ENCODE data around the gene HTR4. TPM values are rescaled to one million over a fixed set of nuclear protein-coding genes. Genes with fewer than 3 reads are reported as not detected.

The HTR4 gene
- total RNA-seq, 3 donors from 2014 or later: 15.0 to 18.8 (median 17.3) TPM

DNA sequence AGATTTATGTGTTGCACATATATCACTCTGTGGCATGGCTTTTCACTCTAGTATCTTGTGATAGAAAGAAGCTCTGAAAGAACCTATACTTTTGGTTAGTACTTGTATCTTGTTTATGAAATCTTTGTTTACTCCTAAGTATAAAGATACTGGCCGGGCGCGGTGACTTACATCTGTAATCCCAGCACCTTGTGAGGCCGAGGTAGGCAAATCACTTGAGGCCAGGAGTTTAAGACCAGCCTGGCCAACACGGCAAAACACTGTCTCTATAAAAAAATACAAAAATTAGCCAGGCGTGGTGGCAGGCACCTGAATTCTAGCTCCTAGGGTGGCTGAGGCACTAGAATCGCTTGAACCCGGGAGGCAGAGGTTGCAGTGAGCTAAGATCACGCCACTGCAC lies 141.8 kb downstream of the HTR4 start:
- H3K9me3 ChIP-seq: peaks cover 11% of the 10 kb centered on the region
- H3K4me3 ChIP-seq: no peak overlapping the region
- H3K4me1 ChIP-seq (ENCODE audit: low read depth): no peaks in the 10 kb centered on the region
- TF ChIP-seq, protein P1, sequence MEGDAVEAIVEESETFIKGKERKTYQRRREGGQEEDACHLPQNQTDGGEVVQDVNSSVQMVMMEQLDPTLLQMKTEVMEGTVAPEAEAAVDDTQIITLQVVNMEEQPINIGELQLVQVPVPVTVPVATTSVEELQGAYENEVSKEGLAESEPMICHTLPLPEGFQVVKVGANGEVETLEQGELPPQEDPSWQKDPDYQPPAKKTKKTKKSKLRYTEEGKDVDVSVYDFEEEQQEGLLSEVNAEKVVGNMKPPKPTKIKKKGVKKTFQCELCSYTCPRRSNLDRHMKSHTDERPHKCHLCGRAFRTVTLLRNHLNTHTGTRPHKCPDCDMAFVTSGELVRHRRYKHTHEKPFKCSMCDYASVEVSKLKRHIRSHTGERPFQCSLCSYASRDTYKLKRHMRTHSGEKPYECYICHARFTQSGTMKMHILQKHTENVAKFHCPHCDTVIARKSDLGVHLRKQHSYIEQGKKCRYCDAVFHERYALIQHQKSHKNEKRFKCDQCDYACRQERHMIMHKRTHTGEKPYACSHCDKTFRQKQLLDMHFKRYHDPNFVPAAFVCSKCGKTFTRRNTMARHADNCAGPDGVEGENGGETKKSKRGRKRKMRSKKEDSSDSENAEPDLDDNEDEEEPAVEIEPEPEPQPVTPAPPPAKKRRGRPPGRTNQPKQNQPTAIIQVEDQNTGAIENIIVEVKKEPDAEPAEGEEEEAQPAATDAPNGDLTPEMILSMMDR (IDR thresholded peaks at IDR 0.05): no peak
- DNase-seq (no peak), ATAC-seq (no peak)
- intact Hi-C loops (cut with DNase I, micrococcal nuclease): no loop called here
- no peaks in the 10 kb centered on the region for H3K36me3 ChIP-seq (ENCODE audit: low read depth)

DNA sequence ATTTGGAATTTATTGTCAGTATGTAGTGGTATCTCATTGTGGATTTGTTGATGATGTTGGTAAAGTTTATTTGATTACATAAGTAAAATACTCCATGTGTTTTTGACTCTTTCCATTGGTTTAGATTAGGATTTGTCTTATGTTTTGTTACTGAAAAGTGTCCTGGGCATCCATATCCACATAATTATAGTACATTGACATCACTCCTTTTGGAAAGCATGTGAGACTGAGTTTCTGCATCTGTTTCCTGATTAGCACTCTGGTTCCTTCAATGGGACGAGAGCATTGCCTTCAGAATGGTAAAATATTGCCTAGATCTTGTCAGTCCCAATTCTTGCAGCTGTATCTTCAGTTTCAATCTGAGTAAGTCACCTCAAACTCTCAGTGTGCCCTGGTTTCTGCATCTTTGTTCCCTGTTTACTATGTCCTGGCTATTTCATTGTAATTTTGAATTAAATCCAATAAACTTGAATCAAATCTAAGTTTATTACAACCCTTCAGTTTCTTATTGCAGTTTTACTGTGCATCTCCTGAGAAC lies 142.4 kb downstream of the HTR4 start:
- H3K36me3 ChIP-seq (ENCODE audit: low read depth): no peaks in the 10 kb centered on the region
- DNase-seq (no peak), ATAC-seq (no peak)
- intact Hi-C loops (cut with DNase I, micrococcal nuclease): no loop called here
- H3K4me3 ChIP-seq: no peak overlapping the region
- peaks cover 11% of the 10 kb centered on the region for H3K9me3 ChIP-seq
- H3K4me1 ChIP-seq (ENCODE audit: low read depth): no peaks in the 10 kb centered on the region
- TF ChIP-seq, protein P1 (IDR thresholded peaks at IDR 0.05): no peak

DNA sequence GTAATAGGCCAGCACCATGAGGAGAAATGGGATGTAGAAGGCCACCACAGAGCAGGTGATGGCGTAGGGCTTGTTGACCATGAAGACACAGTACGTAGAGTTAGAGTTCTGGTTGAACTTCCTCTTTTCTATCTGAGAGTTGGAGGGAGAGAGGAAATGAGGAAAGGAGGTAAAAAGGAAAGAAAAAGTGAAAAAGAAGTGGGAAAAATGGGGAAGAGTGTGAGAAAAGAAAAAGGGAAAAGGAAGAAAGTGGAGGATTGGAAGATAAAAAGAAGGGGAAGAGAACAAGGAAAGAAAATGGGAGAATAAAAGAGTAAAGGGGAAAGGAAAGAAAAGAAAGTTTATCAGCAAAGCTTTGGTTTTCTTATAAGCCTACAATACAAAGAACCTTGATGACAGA lies 144.4 kb downstream of the HTR4 start:
- TF ChIP-seq, protein P1 (IDR thresholded peaks at IDR 0.05): no peak
- intact Hi-C loops (cut with DNase I, micrococcal nuclease): no loop called here

DNA sequence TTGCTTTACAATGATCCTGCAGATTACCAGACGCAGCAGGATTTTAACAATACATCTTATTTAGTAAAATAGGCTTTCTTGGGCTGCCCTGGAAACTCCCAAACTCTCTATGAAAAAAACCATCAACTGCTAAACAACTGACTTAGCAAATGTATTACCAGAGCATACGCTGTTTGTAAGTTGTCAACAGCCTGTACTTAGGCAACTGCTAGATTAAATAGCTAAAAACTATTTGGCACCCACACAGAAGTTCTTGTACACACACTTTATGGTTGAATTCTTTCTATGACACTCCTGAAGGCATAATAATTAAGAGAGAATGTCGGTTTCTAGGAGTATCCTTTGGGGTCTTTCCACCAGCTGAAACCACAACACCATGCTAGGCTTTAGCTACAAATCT lies 146.7 kb downstream of the HTR4 start:
- TF ChIP-seq, protein P1 (IDR thresholded peaks at IDR 0.05): no peak
- H3K36me3 ChIP-seq (ENCODE audit: low read depth): no peaks in the 10 kb centered on the region
- H3K4me1 ChIP-seq (ENCODE audit: low read depth): no peaks in the 10 kb centered on the region
- no peaks in the 10 kb centered on the region for H3K9me3 ChIP-seq
- intact Hi-C loops (cut with DNase I, micrococcal nuclease): no loop called here
- DNase-seq (no peak), ATAC-seq (no peak)
- no peak overlapping the region for H3K4me3 ChIP-seq

More for the DNA sequence above, 144.4 kb downstream of the HTR4 start:
- no peaks in the 10 kb centered on the region for H3K4me1 ChIP-seq (ENCODE audit: low read depth)
- H3K4me3 ChIP-seq: no peak overlapping the region
- no peaks in the 10 kb centered on the region for H3K9me3 ChIP-seq
- no peaks in the 10 kb centered on the region for H3K36me3 ChIP-seq (ENCODE audit: low read depth)
- ATAC-seq (no peak), DNase-seq (no peak)

DNA sequence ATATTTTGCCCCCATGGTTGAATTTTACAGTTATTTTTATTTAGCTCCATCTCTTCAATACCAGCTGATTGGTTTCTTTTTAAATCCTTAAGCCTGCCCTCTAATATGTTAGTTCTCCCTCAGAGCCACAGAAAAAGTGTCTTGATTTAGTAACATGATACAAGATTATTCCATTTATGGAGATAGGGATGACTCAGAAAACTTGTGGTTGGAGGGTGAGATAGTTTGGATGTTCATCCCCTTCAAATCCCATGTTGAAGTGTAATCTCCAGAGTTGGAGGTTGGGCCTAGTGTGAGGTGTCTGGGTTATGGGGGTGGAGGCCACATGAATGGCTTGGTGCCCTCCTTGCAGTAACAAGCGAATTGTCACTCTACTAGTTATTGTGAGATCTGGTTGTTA lies 154.9 kb downstream of the HTR4 start:
- ATAC-seq (no peak), DNase-seq (no peak)
- TF ChIP-seq, protein P1 (IDR thresholded peaks at IDR 0.05): no peak
- H3K4me1 ChIP-seq (ENCODE audit: low read depth): no peaks in the 10 kb centered on the region
- H3K9me3 ChIP-seq: no peaks in the 10 kb centered on the region
- intact Hi-C loops (cut with DNase I, micrococcal nuclease): no loop called here
- H3K4me3 ChIP-seq: no peak overlapping the region
- no peaks in the 10 kb centered on the region for H3K36me3 ChIP-seq (ENCODE audit: low read depth)

DNA sequence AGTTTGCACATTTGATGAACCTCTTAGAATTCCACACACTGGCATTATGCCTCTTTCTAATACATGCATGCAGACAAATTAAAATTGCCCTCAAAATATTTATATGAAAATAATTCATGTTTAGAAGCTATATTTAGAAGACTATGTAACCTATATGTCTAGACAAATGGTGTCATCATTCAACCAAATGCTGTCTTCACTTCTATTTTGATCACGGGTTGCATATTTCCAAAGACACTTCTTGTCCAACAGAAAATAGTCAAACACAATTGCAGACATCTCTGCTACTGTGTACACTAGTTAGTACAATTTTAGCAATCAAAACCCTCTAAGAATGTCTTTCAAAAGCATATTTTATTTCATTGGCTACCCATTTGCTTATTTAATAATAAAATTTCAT lies 156.6 kb downstream of the HTR4 start:
- ATAC-seq: no peak
- no peaks in the 10 kb centered on the region for H3K36me3 ChIP-seq (ENCODE audit: low read depth)
- TF ChIP-seq, protein P1 (IDR thresholded peaks at IDR 0.05): no peak

More for the DNA sequence above, 156.6 kb downstream of the HTR4 start:
- intact Hi-C loops (cut with DNase I, micrococcal nuclease): no loop called here
- Histone ChIP-seq H3K4me3 (no peak overlapping the region), H3K4me1 (ENCODE audit: low read depth) (no peaks in the 10 kb centered on the region), H3K9me3 (no peaks in the 10 kb centered on the region)
- DNase-seq: no peak
